Suppressor macrophage treated with lipopolysaccharide for 4 hours (primary cell): ENCODE results near the gene LRP1.
A peak's percentile ranks its signal among the peaks of the same experiment; 100 is the strongest.

ENCODE experiments used
- DNase-seq: peaks from one replicate; pipeline ENCODE4 v3.0.0-alpha.2; 2020

The LRP1 gene

DNA sequence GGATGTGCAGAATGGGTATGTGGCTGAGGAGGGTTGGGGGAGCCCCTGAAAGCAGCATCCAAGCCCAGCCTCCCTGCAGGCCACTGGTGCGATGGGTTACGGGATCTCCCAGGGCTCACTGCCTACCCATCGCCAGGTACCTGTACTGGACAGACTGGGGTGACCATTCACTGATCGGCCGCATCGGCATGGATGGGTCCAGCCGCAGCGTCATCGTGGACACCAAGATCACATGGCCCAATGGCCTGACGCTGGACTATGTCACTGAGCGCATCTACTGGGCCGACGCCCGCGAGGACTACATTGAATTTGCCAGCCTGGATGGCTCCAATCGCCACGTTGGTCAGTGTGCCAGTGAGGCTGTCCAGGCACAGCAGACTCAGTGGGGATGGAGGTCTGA lies 70.0 kb downstream of the LRP1 start:
- DNase-seq = no peak

- no peak for DNase-seq
These were observed 70.9 kb downstream of the LRP1 start for GRCh38 chr12:57199191-57199590.

- no peak for DNase-seq
These were observed 72.2 kb downstream of the LRP1 start for GRCh38 chr12:57200497-57200896.

DNA sequence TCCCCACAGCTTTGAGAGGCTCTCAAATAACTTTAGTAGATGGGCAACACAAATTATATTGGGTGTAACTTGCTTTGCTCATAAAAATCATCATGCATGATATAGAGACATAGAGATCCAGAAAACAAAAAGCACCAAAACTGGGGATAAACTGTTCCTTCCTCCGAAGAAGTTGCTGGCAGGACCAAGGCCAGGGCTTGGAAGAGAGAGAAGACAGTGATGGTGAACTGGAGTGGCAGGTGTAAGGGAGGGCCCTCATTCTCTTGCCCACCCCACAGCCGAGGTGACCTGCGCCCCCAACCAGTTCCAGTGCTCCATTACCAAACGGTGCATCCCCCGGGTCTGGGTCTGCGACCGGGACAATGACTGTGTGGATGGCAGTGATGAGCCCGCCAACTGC lies 72.9 kb downstream of the LRP1 start:
- no peak for DNase-seq

- no peak for DNase-seq
These were observed 73.3 kb downstream of the LRP1 start for GRCh38 chr12:57201631-57202030.

- DNase-seq = no peak
These were observed 74.0 kb downstream of the LRP1 start for GRCh38 chr12:57202321-57202720.

DNA sequence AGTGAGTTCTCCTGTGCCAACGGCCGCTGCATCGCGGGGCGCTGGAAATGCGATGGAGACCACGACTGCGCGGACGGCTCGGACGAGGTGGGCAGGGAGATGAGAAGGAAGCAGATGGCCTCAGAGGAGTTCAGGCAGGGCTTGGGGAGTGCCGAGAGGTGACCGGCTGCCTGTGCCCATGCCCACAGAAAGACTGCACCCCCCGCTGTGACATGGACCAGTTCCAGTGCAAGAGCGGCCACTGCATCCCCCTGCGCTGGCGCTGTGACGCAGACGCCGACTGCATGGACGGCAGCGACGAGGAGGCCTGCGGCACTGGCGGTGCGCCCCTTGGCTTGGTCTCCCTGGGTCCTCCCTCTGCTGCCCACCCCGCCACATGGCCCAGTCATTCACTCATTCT lies 74.9 kb downstream of the LRP1 start:
- DNase-seq = no peak

- no peak for DNase-seq
These were observed 75.5 kb downstream of the LRP1 start for GRCh38 chr12:57203791-57204190.

- DNase-seq = no peak
These were observed 76.2 kb downstream of the LRP1 start for GRCh38 chr12:57204454-57204853.

DNA sequence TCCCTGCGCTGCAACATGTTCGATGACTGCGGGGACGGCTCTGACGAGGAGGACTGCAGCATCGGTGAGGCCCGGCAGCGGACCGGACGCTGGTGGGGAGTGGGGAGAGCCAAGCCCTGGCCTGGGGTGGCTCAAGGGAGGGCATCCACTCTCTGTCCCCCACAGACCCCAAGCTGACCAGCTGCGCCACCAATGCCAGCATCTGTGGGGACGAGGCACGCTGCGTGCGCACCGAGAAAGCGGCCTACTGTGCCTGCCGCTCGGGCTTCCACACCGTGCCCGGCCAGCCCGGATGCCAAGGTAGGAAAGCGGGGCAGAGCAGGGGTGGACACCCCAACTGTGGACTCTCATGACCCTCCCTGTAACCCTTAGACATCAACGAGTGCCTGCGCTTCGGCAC lies 76.9 kb downstream of the LRP1 start:
- DNase-seq = no peak

DNA sequence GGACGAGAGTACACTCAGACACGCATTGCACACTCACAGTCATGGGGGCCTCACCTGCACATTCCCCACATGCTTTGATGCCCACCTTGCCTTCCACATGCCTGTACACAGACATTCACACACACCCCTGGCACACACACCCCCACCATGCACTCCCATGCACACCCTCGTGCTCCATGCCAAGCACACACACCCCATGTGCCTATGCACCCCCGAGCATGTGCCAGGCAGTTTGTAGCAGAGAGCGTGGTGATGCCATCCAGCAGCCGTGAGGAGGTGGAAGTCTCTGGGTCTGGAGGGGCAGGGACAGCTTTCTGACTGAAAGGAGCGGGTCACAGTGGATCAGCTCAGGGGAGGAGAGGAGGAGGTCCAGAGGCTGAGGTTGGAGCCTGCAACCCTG lies 77.6 kb downstream of the LRP1 start:
- DNase-seq = no peak

- no peak for DNase-seq
These were observed 79.7 kb downstream of the LRP1 start for GRCh38 chr12:57207731-57208630.

DNA sequence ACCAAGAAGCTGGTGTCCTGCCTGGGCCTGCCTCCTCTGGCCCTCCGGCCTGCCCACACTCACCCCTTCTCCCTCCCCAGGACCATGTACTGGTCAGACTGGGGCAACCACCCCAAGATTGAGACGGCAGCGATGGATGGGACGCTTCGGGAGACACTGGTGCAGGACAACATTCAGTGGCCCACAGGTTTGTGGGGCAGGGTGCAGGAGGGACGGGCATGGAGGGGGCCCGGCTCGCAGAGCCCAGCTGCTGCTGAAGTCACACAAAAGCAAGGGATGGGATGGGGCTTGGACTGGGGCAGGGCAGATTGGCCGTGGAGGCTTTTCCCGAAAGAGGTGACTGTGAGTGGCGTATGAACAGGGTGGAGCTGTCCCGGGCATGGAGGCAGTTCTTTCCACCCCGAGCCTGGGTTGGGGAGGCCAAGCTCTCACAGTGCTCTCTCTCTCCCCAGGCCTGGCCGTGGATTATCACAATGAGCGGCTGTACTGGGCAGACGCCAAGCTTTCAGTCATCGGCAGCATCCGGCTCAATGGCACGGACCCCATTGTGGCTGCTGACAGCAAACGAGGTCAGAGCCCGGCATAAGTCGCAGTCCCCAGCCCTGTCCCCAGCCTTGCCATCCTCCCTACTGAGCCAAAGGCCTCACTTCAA lies 80.5 kb downstream of the LRP1 start:
- DNase-seq = no peak

DNA sequence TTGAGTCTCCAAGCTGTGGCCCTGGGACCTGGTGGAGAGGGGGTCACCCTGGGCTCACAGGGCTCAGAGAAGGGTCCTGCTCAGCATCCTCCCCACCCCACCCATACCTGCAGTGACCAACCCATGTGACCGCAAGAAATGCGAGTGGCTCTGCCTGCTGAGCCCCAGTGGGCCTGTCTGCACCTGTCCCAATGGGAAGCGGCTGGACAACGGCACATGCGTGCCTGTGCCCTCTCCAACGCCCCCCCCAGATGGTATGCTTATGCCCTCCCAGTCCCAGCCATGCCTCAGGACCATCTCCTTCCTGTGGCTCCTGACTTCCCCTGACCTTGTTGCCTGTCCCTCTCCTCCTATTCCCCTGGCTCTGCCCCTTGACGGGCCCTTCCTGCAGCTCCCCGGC lies 81.6 kb downstream of the LRP1 start:
- DNase-seq = no peak

- DNase-seq = no peak
These were observed 82.2 kb downstream of the LRP1 start for GRCh38 chr12:57210461-57210860.

- DNase-seq = no peak
These were observed 82.8 kb downstream of the LRP1 start for GRCh38 chr12:57210926-57211692.

DNA sequence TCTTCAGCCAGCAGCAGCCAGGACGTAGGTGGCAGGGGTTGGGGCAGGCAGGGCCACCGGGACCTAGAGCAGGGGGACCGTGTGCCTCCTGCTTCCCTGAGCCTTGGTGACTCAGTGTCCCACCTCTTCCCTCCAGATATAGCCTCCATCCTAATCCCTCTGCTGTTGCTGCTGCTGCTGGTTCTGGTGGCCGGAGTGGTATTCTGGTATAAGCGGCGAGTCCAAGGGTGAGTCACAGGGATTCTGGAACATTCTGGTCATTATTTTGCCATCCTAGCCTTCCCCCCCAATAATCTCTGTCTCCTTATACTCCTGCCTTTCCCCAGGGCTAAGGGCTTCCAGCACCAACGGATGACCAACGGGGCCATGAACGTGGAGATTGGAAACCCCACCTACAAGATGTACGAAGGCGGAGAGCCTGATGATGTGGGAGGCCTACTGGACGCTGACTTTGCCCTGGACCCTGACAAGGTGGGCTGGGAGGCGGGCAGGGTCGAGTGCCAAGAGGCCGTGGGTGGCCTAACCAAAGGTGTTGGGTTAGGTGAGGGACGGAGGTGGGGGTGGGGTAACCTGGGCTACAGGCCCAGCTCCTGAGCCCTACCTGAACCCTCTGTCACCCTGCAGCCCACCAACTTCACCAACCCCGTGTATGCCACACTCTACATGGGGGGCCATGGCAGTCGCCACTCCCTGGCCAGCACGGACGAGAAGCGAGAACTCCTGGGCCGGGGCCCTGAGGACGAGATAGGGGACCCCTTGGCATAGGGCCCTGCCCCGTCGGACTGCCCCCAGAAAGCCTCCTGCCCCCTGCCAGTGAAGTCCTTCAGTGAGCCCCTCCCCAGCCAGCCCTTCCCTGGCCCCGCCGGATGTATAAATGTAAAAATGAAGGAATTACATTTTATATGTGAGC lies 83.8 kb downstream of the LRP1 start:
- no peak for DNase-seq

- no peak for DNase-seq
These were observed 84.4 kb downstream of the LRP1 start for GRCh38 chr12:57212701-57213057.

- peak; percentile 91 for DNase-seq
These were observed 84.9 kb downstream of the LRP1 start for GRCh38 chr12:57213058-57213715.

DNA sequence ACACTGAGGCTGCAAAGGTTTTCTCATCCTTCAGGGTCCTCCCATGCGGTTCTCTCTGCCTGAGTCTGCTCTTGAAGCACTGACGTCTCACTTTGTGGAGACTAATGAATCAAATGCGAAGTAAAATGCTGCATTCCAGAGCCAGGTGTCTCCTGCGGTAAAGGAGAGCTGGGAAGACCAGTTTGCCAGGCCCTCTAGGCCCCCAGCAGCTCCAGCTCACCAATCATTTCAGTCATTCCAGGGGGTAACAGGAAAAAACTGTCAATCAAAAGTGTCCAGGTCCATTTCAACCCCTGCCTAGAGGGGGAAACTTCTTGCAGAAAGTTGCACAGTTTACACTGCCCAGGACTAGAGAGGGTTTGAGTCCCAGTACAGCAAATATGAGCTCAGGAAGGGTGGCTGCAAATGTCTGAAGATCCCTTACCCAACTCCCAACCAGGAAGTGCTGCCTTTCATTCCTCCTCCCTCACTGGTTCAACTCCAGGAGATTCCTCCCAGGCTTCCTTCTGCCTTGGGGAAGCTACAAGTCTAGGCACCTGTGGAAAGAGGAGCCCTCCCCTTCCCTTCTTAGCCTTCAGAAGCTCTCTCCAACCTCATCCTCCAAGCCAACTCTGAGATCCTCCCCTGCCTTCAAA lies 85.6 kb downstream of the LRP1 start:
- no peak for DNase-seq

GRCh38 chr12:57214398-57214781 lies 86.1 kb downstream of the LRP1 start:
- DNase-seq = peak; percentile 67

DNA sequence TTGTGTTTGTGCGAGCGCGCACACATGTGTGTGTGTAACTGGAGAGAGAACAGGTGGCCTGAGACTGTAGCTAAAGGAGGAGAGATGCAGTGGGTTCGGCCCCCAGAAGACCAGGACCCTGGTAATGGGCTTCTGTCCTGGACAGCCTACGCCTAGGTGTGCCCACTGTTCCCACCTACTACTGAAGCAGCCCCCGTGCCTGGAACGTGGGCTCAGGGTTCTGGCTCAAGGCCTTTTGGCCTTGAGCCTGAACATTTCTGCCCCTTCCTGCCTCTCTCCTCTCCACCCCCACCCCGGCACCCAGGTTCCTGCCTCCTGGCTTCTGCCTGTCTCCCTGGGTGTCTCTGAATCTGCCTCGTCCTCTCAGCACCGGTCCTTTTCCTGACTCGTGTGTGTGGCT lies 86.8 kb downstream of the LRP1 start:
- DNase-seq = no peak
